22Rv1 (cell line): Measurements from ENCODE around the gene NEU2.

Source experiments
- H3K27ac ChIP-seq: fragments of 450-650 bp; 2 replicates; pipeline ENCODE4 v1.5.1; 2017
- ZFX ChIP-seq: fragments of 450-650 bp; IDR thresholded peaks from 2 replicates; pipeline ENCODE4 v1.6.1; 2017; ENCODE audit warnings: antibody characterized with exemption, borderline replicate concordance
- TF ChIP-seq, protein P1 (sequence below): fragments of 450-650 bp; IDR thresholded peaks from 2 replicates; pipeline ENCODE4 v1.5.1; 2017; ENCODE audit warnings: mild to moderate bottlenecking

Gene NEU2

DNA sequence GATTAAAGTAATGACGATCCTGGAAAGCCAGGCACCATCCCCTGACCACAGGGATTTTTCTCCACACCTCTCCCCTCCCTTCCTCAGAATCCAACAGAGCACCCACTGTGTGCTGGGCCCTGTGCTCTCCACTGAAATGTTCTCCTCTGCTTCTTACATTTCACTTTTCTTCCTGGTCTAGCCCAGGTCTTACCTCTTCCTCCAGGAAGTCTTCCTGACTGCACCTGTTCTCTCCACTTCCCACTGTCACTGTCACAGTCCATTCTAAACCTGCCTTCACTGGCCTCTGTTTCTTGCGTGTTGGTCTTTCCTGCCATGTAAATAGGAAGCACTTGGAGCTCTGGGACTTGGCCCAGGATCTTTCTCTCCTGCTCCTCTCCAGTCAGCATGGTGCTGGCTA lies 12.0 kb upstream of the NEU2 start:
- TF ChIP-seq, protein P1, sequence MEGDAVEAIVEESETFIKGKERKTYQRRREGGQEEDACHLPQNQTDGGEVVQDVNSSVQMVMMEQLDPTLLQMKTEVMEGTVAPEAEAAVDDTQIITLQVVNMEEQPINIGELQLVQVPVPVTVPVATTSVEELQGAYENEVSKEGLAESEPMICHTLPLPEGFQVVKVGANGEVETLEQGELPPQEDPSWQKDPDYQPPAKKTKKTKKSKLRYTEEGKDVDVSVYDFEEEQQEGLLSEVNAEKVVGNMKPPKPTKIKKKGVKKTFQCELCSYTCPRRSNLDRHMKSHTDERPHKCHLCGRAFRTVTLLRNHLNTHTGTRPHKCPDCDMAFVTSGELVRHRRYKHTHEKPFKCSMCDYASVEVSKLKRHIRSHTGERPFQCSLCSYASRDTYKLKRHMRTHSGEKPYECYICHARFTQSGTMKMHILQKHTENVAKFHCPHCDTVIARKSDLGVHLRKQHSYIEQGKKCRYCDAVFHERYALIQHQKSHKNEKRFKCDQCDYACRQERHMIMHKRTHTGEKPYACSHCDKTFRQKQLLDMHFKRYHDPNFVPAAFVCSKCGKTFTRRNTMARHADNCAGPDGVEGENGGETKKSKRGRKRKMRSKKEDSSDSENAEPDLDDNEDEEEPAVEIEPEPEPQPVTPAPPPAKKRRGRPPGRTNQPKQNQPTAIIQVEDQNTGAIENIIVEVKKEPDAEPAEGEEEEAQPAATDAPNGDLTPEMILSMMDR, result no peak
- no peak for TF ChIP-seq ZFX
- no peak overlapping the region for H3K27ac ChIP-seq

DNA sequence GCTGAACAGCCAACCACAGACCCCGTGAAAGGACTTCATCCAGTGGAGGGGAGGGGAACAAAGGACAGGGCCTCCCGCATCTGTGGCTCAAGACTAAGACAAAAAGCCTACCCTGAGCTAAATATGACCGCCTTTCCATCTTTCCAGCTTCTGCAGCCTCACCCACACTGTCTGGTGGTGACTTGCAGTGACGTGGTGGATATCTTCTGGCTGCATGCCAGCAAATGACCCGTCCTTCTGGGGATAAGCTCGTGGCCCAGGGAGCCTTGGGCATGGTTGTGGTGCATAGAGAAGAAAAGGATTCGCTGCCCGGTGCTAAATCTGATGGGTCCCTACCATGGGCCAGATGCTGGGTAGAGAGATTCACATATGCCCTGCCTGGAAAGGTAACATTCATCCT lies 10.7 kb upstream of the NEU2 start:
- H3K27ac ChIP-seq, result no peak overlapping the region

DNA sequence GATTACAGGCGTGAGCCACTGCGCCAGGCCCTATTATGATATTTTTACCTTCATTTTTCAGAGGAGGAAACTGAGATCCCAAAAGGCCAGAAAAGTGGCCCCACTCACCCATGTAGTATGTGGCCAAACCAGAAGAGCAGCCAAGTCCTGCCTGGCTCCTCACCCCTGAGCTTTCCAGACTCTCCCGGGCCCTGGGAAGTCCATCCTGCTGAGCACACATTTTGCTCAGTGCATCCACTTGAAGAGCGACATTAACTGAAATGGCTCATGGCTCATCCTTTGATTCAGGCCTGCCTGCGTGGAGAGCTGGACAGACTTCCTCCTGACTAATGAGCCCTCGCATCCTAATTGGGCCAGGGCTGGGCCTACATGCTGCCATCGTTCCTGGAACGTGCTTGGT lies 9.9 kb upstream of the NEU2 start:
- H3K27ac ChIP-seq, result no peak overlapping the region
- TF ChIP-seq ZFX, result no peak
- TF ChIP-seq, protein P1, result no peak

More for the DNA sequence above, 10.7 kb upstream of the NEU2 start:
- no peak for TF ChIP-seq ZFX
- TF ChIP-seq, protein P1, result no peak

DNA sequence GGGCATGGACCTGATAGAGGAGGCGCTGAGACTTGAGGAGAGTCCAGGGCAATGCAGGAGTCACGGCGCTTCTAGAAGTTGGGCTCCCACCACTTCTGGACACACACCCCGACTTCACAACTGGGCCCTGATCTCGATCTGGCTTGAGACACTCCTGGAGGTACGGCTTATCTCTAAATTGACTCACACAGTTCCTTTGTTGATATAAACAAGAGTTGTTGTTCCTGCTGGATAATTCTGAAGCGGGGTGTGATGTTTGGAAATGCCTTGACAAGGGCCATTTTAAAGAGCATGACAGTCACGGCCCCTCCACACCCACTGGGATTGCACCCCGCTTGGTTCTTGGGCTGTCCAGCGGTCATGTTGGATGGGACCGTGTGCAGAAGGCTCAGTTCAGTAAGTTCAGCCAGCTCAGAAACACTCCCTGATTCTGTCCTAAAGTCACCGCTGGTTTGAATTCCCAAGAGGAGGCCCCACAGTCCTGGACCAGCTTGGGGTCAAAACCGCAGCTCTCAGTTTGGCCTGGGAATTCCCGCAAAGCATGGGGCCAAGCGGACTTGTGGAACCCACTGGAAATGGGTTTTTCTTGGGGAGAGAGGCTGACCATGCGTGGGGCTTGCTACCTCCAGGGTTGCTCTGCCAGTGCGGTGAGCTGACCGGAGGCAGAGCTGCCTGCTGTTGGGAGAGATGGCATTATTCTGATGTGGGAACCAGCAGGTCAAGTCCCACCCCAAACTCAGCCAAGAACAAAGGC lies 9.3 kb upstream of the NEU2 start:
- TF ChIP-seq, protein P1, result no peak

DNA sequence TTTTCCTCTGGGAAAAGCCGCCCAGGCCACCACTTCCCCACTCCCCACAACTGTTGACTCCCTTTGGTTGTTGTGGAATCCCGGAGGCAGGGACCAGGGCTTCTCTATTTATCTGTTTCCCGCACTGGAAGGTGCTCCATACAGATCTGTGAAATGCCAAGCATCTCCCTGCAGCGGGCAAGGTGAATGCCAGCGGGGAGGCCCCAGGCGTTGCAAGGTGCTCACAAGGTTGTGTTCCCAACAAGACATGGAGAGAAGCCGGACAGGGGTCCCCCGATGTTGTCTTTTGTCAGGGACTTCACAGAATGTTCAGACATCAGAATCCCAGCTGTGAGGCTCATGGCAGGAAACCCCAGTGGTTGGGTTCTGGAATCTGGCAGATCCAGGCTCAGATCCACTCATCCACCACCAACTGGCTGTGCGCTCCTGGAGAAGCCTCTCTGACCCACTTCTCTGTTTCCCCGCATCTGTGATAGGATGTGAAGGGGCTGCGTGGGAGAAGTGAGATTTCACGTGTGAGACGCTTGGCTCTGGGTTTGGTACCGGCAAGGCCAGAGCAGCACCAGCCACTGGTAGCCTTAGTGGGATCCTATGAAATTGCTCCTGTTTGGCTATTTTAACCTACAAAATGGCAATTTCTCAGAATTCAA lies 8.6 kb upstream of the NEU2 start:
- TF ChIP-seq, protein P1, result no peak
- no peak for TF ChIP-seq ZFX
- H3K27ac ChIP-seq, result no peak overlapping the region

More for the DNA sequence above, 9.3 kb upstream of the NEU2 start:
- no peak overlapping the region for H3K27ac ChIP-seq

DNA sequence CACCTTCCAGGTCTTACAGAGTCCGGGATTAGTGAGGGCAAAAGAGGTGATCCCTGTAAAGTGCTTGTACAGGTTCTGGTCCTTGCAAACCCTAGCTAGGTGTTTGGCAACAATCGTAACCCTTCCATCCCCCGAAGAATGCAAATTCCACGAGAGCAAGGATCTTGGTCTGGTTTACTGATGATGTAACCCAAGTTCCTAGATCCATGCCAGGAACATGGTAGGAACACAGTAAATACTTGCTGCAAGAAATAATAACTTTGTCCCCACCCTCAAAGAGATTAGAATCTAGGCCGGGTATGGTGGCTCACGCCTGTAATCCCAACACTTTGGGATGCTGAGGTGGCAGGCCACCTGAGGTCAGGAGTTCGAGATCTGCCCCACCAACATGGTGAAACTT lies 6.8 kb upstream of the NEU2 start:
- TF ChIP-seq, protein P1, result no peak
- TF ChIP-seq ZFX, result no peak
- no peak overlapping the region for H3K27ac ChIP-seq

DNA sequence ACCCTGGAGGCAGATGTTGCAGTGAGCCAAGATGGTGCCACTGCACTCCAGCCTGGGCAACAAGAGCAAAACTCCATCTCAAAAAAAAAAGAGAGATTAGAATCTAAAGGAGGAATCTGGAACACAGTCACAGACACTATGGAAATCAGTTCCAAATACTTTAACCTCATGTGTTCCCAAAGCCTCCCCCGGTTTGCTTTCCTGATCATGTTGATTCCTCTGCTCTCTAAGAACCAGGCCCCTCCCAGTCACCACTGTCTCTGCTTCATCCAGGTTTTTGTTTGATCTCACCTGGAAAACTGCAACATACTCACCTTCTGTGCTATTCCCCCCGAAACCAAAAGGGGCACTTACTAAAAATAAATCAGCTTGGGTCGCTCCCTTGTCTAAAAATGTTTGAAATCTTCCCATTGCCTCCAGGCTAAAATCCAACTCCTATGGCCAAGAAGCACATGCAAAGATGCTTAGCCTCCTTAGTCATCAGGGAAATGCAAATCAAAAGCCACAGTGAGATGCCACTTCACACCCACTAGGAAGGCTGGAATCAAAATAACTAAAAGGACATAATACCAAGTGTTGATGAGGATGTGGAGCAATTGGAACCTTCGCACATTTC lies 6.2 kb upstream of the NEU2 start:
- no peak for TF ChIP-seq ZFX
- TF ChIP-seq, protein P1, result no peak
- H3K27ac ChIP-seq, result no peak overlapping the region
